Lower leg skin (tissue), 4 donors: ENCODE measurements around the gene ATP2A2. TPM values are rescaled to one million over a fixed set of nuclear protein-coding genes. Genes with fewer than 3 reads are reported as not detected.
"Not testable (repeated sequence)": the region's sequence is repeated elsewhere in the genome, so short reads cannot be mapped to it uniquely, and the experiment has no call there.

Experiments
- DNase-seq, 2 donors: peaks; one replicate each; pipeline ENCODE4 v3.0.0-alpha.2; 2019; ENCODE audit warnings: low spot score in 2 of 2
- H3K4me3 ChIP-seq: fragments of 200-600 bp; sonication (generic); 2 replicates; pipeline ENCODE4 v1.5.1; 2017; ENCODE audit warnings: mild to moderate bottlenecking, low read depth; ENCODE audit not compliant: poor library complexity, severe bottlenecking
- CTCF ChIP-seq, 3 donors: fragments of 450-650 bp; IDR thresholded peaks; one replicate each; pipeline ENCODE4 v1.5.1; 2016; ENCODE audit warnings: antibody characterized with exemption in 3 of 3, mild to moderate bottlenecking in 3 of 3, moderate library complexity in 2 of 3
- POLR2A ChIP-seq, 2 donors: fragments of 450-650 bp; IDR thresholded peaks; one replicate each; pipeline ENCODE4 v1.6.1; 2016 to 2017; ENCODE audit warnings: antibody characterized with exemption in 2 of 2, mild to moderate bottlenecking in 1 of 2, moderate library complexity in 1 of 2
- WGBS, 2 donors: methylation state at CpG; one replicate each; pipeline ENCODE4 v1.1.5; 2018; 5-methylcytosine and 5-hydroxymethylcytosine counted together
- intact Hi-C: fragments of 100-400 bp; cut with DNase I; formaldehyde crosslinking; loops from one replicate; pipeline ENCODE4 v1.15.0; 2023; ENCODE audit warnings: low total_unique reads
- total RNA-seq, 4 donors: library from RNA; depleted of rRNA; stranded (reverse); fragments of >200 nt; gene quantifications; one replicate each; pipeline ENCODE4 v1.1.0, GENCODE V29; 2016

The ATP2A2 gene
- total RNA-seq, 4 donors from 2014 or later: 61.9 to 103 (median 86.1) TPM

DNA sequence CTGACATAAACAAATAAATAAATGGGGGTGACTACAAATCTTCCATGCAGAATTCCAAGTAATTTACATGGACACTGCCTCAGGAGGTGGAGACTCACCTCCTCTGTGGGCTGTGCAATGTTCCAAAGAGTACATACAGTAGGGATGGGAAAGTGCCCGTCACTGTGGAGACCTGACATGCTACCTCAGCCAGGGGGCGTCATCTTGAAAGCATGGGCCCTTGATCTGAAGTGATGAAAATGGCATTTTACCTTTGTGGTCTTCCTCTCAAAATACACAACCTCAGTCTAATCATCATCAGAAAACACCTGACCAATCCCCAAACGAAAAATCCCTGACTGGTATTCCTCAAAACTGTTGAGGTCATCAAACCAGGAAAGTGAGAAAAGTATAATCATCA lies 74.0 kb downstream of the ATP2A2 start:
- intact Hi-C loops: no loop called here
- no peak overlapping the region for H3K4me3 ChIP-seq
- TF ChIP-seq CTCF (IDR thresholded peaks at IDR 0.05): no peak
- no peak for TF ChIP-seq POLR2A (IDR thresholded peaks at IDR 0.05)
- DNase-seq: no peak
- WGBS, 2 donors: 20 to 37% methylated on average over 3 of the region's 3 CpGs

DNA sequence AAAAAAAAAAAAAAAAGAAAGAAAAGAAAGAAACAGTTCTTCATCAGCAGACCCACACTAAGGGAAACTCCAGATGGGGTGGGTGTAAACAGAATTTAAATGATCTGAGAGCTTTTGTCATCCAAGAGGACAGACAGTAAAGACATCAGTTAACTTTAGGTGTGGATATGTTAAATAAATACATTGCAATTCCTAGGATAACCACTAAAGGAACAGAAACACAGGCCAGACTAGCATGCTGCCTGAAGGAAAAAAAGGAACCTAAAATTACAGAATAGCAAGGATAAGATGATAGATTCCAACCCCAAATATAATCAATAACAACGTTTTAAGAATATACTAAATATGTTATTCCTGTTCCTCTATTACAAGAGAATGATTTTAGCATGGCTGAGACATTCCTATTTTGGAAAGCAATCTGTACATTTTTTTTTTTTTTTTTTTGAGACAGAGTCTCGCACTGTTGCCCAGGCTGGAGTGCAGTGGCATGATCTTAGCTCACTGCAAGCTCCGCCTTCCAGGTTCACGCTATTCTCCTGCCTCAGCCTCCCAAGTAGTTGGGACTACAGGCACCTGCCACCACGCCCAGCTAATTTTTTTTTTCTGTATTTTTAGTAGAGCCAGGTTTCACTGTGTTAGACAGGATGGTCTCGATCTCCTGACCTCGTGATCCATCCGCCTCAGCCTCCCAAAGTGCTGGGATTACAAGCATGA lies 77.5 kb downstream of the ATP2A2 start:
- DNase-seq, intact Hi-C loops, H3K4me3 ChIP-seq: not testable (repeated sequence)
- WGBS, 2 donors: 85 to 88% methylated on average over 8 of the region's 8 CpGs

- intact Hi-C loops: no loop called here
- peak in 1 of 2 donors; percentile 26 for DNase-seq
- TF ChIP-seq CTCF (IDR thresholded peaks at IDR 0.05) (no peak), POLR2A (IDR thresholded peaks at IDR 0.05) (no peak)
- no peak overlapping the region for H3K4me3 ChIP-seq
- 90 to 97% methylated on average over 1 of the region's 1 CpG for WGBS, 2 donors
Measured at GRCh38 chr12:110361216-110361615, 80.2 kb downstream of the ATP2A2 start.

DNA sequence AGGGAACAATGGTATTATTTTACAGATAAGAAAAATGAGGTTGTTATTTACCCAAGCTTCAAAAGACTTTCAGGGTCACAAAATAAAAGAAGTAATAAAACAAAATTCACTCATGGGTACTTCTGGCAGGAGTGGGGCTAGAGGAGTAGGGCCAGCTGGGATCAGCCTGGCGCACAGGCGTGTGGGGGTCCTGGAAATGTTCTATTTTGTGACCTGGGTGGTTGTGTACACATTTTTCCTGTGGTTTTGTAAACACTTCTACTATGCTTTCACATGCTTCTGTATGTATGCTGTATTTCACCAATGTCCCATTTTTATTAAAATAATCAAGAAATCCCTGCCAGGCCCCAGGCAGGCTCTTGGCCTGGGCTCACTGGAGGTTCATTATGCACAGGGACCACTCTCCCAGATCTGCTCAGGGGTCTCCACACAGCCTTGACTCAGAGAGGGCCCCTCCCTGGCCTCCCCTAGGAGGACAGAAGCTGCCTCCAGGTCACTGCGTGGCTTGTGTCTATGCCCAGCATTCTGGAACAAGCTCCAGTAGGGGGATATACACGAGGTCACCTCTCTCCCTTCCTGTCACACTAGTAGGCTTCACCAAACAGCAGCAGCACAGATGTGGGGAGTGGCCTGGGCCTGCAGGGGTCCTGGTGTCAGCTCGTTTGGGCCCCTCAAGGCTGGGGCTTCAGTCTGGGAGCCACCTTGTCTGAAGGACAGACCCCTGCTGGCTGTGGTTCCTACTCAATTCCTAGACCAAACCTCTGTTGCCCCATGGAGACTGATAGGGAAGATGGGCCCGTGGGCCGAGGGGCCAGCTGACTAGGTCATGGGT lies 84.7 kb downstream of the ATP2A2 start:
- H3K4me3 ChIP-seq: no peak overlapping the region
- TF ChIP-seq POLR2A (IDR thresholded peaks at IDR 0.05): no peak
- TF ChIP-seq CTCF (IDR thresholded peaks at IDR 0.05): no peak
- peak in 1 of 2 donors; percentile 81 for DNase-seq
- intact Hi-C loops: no loop called here
- 74 to 92% methylated on average over 6 to 7 of the region's 7 CpGs for WGBS, 2 donors

GRCh38 chr12:110366321-110367142 lies 85.5 kb downstream of the ATP2A2 start:
- no peak overlapping the region for H3K4me3 ChIP-seq
- peak in 1 of 2 donors; percentile 69 for DNase-seq

More at GRCh38 chr12:110366321-110367142, 85.5 kb downstream of the ATP2A2 start:
- WGBS, 2 donors: 82 to 86% methylated on average over 12 to 13 of the region's 13 CpGs
- intact Hi-C loops: no loop called here
- no peak for TF ChIP-seq POLR2A (IDR thresholded peaks at IDR 0.05)
- no peak for TF ChIP-seq CTCF (IDR thresholded peaks at IDR 0.05)
